HCT116 (cell line): ENCODE results near the gene ADGRB3.

Source experiments
- CBX3 ChIP-seq: IDR thresholded peaks from 2 replicates; pipeline ENCODE4 v1.6.1; 2012; ENCODE audit warnings: low read depth
- EZH2 ChIP-seq: fragments of 200-600 bp; sonication (generic); IDR thresholded peaks from 2 replicates; pipeline ENCODE4 v1.6.1; 2017; ENCODE audit warnings: antibody characterized with exemption, mixed run types
- JUND ChIP-seq: IDR thresholded peaks from 2 replicates; pipeline ENCODE4 v1.6.1; 2012
- POLR2A ChIP-seq: IDR thresholded peaks from 2 replicates; pipeline ENCODE4 v1.7.0; 2011; ENCODE audit warnings: borderline replicate concordance; ENCODE audit not compliant: insufficient read depth, insufficient read length; ENCODE audit errors: extremely low read depth
- YY1 ChIP-seq: IDR thresholded peaks from 2 replicates; pipeline ENCODE4 v1.6.1; 2011; ENCODE audit warnings: low read length, low read depth, moderate library complexity, mild to moderate bottlenecking; ENCODE audit not compliant: insufficient replicate concordance; ENCODE audit errors: extremely low read depth
- ZBTB33 ChIP-seq: IDR thresholded peaks from 2 replicates; pipeline ENCODE4 v1.6.1; 2011; ENCODE audit warnings: mild to moderate bottlenecking, low read length, moderate library complexity; ENCODE audit not compliant: insufficient replicate concordance; ENCODE audit errors: extremely low read depth
- TF ChIP-seq, protein P1 (sequence below), 3 experiments: fragments of 200-600 bp in 1 of 3; sonication (generic) in 1 of 3; IDR thresholded peaks in 2 of 3; conservative IDR thresholded peaks in 1 of 3; 2 replicates each; pipeline ENCODE4 v1.5.1; 2012 to 2017; ENCODE audit warnings: low read depth in 2 of 3, low read length in 2 of 3, antibody characterized with exemption in 1 of 3, borderline replicate concordance in 1 of 3, control low read depth in 1 of 3, mild to moderate bottlenecking in 1 of 3, mixed read lengths in 1 of 3, mixed run types in 1 of 3, moderate library complexity in 1 of 3; ENCODE audit not compliant: insufficient read depth in 1 of 3

- TF ChIP-seq YY1 (no peak), POLR2A (no peak), CBX3 (no peak), ZBTB33 (no peak), EZH2 (no peak), JUND (no peak)
- TF ChIP-seq, protein P1, sequence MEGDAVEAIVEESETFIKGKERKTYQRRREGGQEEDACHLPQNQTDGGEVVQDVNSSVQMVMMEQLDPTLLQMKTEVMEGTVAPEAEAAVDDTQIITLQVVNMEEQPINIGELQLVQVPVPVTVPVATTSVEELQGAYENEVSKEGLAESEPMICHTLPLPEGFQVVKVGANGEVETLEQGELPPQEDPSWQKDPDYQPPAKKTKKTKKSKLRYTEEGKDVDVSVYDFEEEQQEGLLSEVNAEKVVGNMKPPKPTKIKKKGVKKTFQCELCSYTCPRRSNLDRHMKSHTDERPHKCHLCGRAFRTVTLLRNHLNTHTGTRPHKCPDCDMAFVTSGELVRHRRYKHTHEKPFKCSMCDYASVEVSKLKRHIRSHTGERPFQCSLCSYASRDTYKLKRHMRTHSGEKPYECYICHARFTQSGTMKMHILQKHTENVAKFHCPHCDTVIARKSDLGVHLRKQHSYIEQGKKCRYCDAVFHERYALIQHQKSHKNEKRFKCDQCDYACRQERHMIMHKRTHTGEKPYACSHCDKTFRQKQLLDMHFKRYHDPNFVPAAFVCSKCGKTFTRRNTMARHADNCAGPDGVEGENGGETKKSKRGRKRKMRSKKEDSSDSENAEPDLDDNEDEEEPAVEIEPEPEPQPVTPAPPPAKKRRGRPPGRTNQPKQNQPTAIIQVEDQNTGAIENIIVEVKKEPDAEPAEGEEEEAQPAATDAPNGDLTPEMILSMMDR (IDR thresholded peaks at IDR 0.05 in 2 of 3, conservative IDR thresholded peaks at IDR 0.05 in 1 of 3; ENCODE audit: borderline replicate concordance in 1 of 3, insufficient read depth in 1 of 3, low read depth in 2 of 3, low read length in 2 of 3) = no peak
Observed at GRCh38 chr6:69026243-69026642, 391.2 kb downstream of the ADGRB3 start.
